Measurements from ENCODE around the gene CCDC17. TPM values are rescaled to one million over a fixed set of nuclear protein-coding genes. Genes with fewer than 3 reads are reported as not detected.

CCDC17 gene
- total and polyA plus RNA-seq, 2 experiments from 2014 or later, result 3.1 to 7.5 TPM

DNA sequence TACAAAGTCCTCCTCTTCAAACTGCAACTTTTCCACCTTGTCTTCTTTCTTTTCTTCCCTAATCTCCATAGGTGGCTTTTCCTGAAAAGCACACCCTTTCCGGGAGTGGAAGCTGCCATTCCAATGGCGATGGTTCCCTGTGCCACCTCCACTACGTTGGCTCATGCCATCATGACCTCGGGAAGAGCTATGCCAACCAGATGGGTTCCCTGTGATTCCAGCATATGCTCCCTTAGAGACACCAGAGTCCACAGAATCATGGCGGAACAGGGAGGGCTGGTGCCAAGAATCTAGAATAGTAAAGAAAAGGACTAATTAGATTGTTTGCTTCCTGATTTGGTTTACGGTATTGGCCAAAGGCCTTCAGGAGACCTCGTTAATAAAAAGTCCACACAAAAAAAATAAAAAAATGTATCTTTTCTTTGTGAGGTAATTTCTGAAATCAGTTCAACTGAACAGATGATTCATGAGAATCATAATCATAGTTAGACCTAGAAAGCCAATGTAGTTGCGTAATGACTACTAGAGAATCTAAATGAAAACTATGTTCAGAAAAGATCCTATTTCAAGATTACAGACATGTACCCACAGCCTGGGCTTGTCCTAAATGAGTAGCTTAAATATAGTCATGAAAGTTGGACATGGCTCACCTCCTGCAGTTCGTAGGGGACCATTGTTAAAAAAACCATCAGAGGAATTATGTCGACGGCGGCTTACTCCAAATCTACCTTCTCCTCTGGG lies 30.9 kb upstream of the CCDC17 start:
- no peak overlapping the region for H3K27ac ChIP-seq
- H3K9me3 ChIP-seq (ENCODE audit: low read depth), result no peaks in the 10 kb centered on the region
- TF ChIP-seq, protein P1, sequence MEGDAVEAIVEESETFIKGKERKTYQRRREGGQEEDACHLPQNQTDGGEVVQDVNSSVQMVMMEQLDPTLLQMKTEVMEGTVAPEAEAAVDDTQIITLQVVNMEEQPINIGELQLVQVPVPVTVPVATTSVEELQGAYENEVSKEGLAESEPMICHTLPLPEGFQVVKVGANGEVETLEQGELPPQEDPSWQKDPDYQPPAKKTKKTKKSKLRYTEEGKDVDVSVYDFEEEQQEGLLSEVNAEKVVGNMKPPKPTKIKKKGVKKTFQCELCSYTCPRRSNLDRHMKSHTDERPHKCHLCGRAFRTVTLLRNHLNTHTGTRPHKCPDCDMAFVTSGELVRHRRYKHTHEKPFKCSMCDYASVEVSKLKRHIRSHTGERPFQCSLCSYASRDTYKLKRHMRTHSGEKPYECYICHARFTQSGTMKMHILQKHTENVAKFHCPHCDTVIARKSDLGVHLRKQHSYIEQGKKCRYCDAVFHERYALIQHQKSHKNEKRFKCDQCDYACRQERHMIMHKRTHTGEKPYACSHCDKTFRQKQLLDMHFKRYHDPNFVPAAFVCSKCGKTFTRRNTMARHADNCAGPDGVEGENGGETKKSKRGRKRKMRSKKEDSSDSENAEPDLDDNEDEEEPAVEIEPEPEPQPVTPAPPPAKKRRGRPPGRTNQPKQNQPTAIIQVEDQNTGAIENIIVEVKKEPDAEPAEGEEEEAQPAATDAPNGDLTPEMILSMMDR (IDR thresholded peaks at IDR 0.05; ENCODE audit: low read depth, low read length), result no peak
- H3K4me3 ChIP-seq, result no peak overlapping the region
- H3K36me3 ChIP-seq, result peaks cover 88% of the 10 kb centered on the region
- H3K4me1 ChIP-seq (ENCODE audit: low read depth), result no peaks in the 10 kb centered on the region
- no peaks in the 10 kb centered on the region for H3K27me3 ChIP-seq
- DNase-seq (ENCODE audit: low read depth in 1 of 2, low spot score in 1 of 2), result peak in 1 of 2 donors; percentile 12

DNA sequence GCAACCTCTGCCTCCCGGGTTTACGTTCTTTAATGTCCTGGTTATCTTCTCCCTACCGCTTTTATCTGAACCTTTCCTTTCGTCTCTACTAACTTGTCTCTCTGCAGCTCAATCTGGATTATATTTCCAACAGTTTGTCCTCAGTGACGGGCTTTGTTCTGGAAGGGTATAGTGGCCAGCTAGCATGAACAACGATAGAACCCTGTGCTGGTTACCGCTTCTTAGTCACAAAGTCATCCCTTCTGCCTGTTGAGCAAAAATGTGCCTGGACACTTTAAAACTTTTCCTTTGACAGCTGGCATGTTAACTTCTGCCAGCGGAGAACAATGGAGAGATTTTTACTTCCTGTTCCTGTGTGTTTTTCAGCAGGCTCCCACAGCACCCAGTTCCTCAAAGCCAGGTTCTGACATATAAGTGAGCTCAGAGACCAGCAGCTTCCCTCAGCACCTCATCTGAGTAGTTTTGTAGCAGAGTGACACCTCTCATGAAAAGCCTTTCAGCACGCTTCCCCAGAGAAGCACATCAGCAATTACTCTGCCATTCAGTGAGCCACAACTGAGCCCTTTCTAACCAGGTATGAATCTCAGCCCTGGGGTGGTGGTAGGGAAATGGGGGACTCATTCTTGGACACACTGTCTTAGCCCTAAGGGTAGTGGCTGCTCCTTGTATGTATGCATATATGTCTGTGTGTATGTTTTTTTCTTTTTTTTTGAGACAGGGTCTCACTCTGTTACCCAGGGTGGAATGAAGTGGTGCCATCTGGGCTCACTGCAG lies 23.6 kb upstream of the CCDC17 start:
- H3K4me1 ChIP-seq (ENCODE audit: low read depth), result peaks cover 3% of the 10 kb centered on the region
- H3K9me3 ChIP-seq (ENCODE audit: low read depth), result no peaks in the 10 kb centered on the region
- TF ChIP-seq, protein P1 (IDR thresholded peaks at IDR 0.05; ENCODE audit: low read depth, low read length), result no peak
- peak overlapping the region; percentile 53 for H3K27ac ChIP-seq
- peaks cover 29% of the 10 kb centered on the region for H3K36me3 ChIP-seq
- peak; percentile 15 to 78 for DNase-seq (ENCODE audit: low read depth in 1 of 2, low spot score in 1 of 2)
- H3K27me3 ChIP-seq, result no peaks in the 10 kb centered on the region
- no peak overlapping the region for H3K4me3 ChIP-seq

DNA sequence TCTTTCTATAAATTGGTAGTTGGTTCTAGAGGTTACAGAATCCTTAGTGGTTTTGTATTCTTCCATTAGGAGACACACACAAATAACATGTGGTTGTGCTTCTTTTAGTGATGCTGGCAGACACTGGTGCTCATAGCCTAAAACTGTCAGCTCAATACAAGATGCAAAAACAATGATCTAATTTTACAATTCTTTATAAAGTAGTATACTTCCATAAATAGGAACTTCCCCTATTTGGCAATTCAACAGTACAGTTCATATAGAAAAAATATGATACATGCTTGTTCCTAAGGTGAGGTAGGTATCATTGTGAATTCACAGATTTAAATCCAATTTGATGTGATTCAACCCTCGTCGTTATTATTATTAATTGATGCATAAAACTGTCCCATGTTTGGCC lies 20.8 kb upstream of the CCDC17 start:
- TF ChIP-seq, protein P1 (IDR thresholded peaks at IDR 0.05; ENCODE audit: low read depth, low read length), result no peak
- Histone ChIP-seq H3K27me3 (no peaks in the 10 kb centered on the region), H3K9me3 (ENCODE audit: low read depth) (no peaks in the 10 kb centered on the region), H3K27ac (no peak overlapping the region), H3K4me1 (ENCODE audit: low read depth) (peaks cover 3% of the 10 kb centered on the region), H3K36me3 (peaks cover 25% of the 10 kb centered on the region), H3K4me3 (no peak overlapping the region)
- DNase-seq (ENCODE audit: low read depth in 1 of 2, low spot score in 1 of 2), result no peak

DNA sequence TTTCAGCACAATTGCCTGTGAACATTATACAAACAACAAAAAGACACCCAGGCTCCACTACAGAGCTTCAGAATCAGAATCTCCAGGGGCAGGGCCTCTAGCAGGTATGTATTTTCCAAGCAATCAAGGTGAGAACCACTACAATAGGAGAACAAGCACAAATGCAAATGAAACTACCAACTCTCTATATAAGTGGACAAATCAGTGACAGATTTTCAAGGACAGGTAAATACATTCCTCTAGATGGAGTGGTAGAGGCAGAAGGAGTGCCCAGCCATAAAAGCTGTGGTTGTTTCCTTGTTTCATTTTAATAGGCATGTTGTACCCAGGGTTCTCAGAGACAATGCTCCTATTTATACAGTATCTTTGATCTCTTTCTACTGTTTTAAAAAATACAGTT lies 20.1 kb upstream of the CCDC17 start:
- peak overlapping the region; percentile 12 for H3K27ac ChIP-seq

DNA sequence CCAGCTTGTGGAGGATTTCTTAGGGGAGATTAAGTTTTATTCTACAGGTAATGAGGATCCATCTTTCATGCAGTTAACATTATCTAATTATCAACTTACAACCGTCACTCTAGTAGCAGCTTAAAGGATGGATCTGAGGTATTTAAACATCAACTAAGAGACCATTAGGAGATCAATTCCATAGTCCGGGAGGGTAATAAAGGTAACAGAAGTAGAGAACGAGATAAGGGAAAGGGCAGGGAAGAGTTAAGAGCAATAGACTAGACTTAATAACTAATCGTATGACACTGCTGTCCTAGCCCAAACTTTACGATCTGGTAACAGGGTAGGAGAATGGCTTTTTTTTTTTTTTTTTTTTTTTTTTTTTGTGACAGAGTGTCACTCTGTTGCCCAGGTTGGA lies 19.5 kb upstream of the CCDC17 start:
- Histone ChIP-seq H3K36me3 (peaks cover 28% of the 10 kb centered on the region), H3K27ac (no peak overlapping the region), H3K4me1 (ENCODE audit: low read depth) (peaks cover 3% of the 10 kb centered on the region), H3K27me3 (no peaks in the 10 kb centered on the region), H3K9me3 (ENCODE audit: low read depth) (no peaks in the 10 kb centered on the region), H3K4me3 (no peak overlapping the region)
- no peak for DNase-seq (ENCODE audit: low read depth in 1 of 2, low spot score in 1 of 2)
- TF ChIP-seq, protein P1 (IDR thresholded peaks at IDR 0.05; ENCODE audit: low read depth, low read length), result no peak

More for the DNA sequence above, 20.1 kb upstream of the CCDC17 start:
- TF ChIP-seq, protein P1 (IDR thresholded peaks at IDR 0.05; ENCODE audit: low read depth, low read length), result no peak
- H3K4me3 ChIP-seq, result no peak overlapping the region
- H3K27me3 ChIP-seq, result no peaks in the 10 kb centered on the region
- H3K4me1 ChIP-seq (ENCODE audit: low read depth), result peaks cover 3% of the 10 kb centered on the region
- peaks cover 24% of the 10 kb centered on the region for H3K36me3 ChIP-seq
- DNase-seq (ENCODE audit: low read depth in 1 of 2, low spot score in 1 of 2), result no peak
- no peaks in the 10 kb centered on the region for H3K9me3 ChIP-seq (ENCODE audit: low read depth)

All from cardiac muscle cell (in vitro differentiated cells and primary cell).